HG02973 (cell line): ENCODE results near the gene APAF1.
"Not testable (repeated sequence)": the region's sequence is repeated elsewhere in the genome, so short reads cannot be mapped to it uniquely, and the experiment has no call there.

Experiments used
- ATAC-seq: cut with Tn5 transposase; IDR thresholded peaks from one replicate; pipeline ENCODE4 v1.9.1; 2021; ENCODE audit warnings: moderate library complexity; ENCODE audit not compliant: unreplicated experiment

The APAF1 gene

DNA sequence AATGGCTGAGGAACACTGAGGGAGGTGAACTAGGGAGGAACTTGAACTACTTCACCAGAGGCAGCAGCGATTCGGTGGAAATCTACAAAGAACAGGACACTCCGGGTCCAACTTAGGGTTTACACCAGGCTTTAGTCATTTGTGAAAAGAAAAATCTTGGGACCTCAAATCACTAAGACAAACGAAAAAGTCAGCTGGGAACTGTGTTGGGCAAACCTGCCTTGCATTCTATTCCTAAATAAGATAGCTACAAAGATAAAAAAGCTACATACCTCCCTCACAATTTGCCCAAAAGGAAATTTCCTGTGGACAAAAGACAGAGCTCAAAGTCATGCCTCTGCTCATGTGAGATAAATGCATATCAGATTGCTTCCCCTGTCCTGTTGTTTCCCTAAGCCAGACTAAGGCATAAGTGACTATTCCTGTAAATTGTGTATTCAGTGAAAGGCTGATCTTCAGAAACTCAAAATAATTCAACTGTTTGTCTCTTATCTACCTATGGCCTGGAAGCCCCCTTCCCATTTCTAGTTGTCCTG, 106.6 kb downstream of the APAF1 start:
- ATAC-seq, result no peak

- no peak for ATAC-seq
Measured at GRCh38 chr12:98752726-98753125, 107.6 kb downstream of the APAF1 start.

- ATAC-seq, result peak; percentile 99
Measured at GRCh38 chr12:98754095-98754494, 109.0 kb downstream of the APAF1 start.

DNA sequence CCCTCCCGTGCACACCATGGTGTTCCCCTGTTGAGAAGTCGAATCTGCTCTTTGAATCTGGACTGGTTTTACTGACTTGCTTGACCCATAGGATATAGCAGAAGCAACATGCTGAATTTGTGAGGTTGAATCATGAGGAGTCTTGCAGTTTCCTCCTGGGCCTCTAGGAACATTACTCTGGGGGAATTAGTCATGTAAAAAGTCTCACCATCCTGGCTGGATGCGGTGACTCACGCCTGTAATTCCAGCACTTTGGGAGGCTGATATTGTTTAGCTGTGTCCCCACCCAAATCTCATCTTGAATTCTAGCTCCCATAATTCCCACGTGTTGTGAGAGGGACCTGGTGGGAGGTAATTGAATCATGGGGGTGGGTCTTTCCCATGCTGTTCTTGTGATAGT, 110.8 kb downstream of the APAF1 start:
- not testable (repeated sequence) for ATAC-seq

- ATAC-seq, result no peak
Measured at GRCh38 chr12:98757455-98757854, 112.4 kb downstream of the APAF1 start.

DNA sequence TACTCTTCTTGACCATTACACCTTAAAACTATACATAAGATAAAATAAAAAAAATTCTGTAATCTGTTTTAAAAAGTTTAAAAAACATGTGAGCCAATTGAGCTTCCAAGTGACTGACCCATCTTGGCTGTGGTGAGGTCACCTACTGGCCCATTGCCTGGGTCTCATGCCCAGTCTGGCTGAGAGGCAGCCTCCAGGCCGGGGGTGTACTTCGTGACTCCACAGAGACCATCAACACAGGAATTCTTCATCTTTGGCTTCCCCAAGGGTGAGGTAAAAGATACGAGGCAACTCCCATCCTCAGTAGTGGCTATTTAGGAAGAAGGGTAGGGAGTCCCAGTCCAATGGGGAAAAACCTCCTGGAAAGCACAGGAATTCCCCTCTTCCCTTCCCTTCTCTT, 113.2 kb downstream of the APAF1 start:
- no peak for ATAC-seq

DNA sequence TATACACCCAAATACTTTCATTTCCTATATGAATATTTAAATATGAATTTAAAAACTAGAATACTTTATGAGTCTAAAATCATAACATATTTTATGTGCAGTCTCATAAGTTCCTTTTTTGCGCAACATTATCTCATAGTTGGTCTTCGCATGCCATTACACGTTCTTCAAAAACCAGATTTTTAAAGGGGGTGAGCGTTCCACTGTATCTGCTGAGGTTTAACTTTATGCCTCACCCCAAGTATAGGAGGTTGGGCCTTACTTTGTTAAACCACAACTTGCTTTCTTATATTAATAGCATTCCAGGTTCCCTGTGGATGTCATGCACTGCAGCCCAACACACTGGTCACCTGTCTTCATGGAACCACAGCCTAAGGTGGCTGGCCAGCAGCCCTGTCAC, 118.6 kb downstream of the APAF1 start:
- ATAC-seq, result no peak

GRCh38 chr12:98767248-98767647, 122.2 kb downstream of the APAF1 start:
- ATAC-seq, result no peak

GRCh38 chr12:98769068-98769467, 124.0 kb downstream of the APAF1 start:
- ATAC-seq, result no peak

DNA sequence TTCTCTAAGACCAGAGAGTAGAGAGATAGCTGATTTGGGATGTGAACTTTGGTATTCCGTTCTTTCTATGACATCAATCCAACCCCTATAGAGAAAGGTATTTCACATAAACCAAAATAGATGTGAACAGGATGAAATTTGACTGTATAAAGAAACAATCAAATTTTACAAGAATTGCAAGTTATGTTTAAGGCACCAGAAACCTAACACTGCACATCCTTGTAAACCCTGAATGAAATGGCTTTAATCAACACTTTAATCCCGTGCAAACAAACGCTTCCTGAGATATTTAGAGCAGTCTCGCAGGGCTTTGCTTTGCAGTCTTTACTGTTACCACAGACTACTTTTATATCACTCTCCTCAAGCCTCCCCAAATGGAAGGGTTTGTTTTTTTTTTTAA, 125.1 kb downstream of the APAF1 start:
- ATAC-seq, result no peak

DNA sequence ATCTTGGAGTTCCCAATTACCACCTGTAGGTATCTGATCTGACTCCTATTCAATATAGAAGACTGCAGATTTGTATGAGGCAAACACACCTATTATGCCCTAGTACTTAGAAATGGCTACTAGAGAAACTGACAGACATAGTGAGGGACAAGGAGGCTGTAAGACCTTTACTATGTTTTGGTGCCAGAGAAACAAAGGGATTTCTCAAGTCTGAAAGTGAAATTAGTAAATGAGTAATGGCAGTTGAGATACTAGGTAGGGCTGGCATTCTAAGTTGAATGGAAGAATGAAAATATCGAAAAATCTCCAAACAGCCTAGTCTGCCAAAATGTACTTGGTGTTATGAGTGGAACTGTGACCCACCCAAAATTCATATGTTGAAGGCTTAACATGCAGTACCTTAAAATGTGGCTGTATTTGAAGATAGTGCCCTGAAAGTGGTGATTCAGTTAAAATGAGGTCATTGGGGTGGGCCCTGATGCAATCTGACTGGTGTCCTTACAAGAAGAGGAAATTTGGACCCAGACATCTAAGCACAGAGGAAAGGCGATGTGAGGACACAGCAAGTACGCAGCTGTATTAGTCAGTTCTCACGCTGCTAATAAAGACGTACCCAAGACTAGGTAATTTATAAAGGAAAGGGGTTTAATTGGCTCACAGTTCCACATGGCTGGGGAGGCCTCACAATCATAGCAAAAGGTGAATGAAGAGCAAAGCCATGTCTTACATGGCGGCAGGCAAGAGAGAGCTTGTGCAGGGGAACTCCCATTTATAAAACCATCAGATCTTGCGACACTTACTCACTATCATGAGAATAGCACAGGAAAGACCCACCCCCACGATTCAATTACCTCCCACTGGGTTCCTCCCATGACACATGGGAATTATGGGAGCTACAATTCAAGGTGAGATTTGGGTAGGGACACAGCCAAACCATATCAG, 127.0 kb downstream of the APAF1 start:
- ATAC-seq, result no peak

DNA sequence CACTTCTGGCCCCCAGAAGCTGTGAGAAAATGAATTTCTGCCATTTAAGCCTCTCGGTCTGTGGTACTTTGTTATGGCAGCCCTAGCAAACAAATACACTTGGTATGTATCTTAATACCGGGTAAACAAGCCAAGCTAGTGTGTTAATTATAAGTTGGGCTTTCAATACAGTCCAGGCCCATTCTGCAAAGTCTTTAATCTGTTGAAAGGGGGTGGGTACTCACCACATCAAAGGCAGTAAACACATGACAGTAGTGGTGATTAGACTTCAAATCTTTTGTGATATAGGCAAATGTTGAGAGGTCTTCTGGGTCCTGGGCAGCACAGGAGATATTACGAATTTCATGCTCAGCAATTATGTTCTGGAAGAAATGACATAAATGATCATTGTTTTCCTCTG, 127.7 kb downstream of the APAF1 start:
- ATAC-seq, result no peak

DNA sequence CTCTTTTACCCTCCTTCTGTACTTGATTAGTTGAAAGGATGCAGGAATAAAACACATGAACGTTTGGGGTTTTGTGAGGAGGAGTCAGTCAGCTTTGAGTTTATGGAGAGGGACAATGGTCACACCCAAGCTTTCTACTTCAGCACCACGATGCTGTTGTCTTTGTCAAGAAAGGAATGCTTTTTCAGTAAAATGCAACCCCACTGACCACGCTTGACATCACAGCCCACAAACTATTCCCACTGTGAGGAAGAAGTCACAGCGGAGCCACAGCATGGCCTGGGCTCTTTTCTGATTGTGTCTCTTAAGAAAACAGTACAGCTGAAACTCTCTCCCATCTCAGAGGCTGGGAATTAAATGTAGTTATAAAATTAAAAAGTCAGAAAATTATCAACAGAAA, 135.2 kb downstream of the APAF1 start:
- no peak for ATAC-seq

DNA sequence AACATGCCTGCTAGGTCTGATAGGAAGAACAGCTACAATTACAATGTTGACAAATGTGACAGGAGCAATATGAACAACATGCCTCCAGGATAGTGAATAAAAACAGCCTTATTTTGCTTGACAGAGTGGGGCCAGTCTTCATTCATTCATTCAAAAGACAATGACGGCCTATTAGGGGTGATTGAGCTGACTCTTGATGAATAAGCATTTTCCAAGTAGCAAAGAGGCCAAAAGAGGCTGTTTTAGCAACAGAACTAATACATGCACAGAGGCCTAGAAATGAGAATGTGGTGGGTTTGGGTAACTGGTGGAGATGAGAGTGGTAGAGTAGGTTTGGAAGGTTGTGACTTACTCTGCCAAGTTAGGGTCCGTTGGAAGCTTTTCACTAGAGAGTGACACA, 138.3 kb downstream of the APAF1 start:
- ATAC-seq, result no peak
